ENCODE data around the gene KCNJ10.

KCNJ10 gene

DNA sequence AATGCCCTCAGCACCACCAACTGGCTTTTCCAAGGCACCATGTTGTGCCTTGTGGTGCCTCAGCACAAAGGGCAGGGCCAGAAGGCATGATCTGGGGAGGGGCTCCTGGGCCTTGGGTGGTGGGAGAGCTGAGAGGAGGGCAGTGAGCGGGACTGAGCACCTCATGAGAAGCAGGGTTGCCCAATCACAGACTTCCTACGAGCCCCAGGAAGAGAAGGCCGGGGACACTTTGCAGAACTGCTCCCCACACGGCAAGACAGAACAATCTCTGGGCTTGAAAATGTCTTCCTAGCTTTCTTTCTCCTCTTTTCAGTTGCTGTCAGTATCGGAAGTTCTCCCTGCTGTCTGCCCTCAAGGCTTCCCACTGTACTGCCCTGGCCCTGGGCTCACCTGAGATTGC, 6.8 kb downstream of the KCNJ10 start:
- DNase-seq (ENCODE audit: low spot score), result no peak
- TF ChIP-seq, protein P1, sequence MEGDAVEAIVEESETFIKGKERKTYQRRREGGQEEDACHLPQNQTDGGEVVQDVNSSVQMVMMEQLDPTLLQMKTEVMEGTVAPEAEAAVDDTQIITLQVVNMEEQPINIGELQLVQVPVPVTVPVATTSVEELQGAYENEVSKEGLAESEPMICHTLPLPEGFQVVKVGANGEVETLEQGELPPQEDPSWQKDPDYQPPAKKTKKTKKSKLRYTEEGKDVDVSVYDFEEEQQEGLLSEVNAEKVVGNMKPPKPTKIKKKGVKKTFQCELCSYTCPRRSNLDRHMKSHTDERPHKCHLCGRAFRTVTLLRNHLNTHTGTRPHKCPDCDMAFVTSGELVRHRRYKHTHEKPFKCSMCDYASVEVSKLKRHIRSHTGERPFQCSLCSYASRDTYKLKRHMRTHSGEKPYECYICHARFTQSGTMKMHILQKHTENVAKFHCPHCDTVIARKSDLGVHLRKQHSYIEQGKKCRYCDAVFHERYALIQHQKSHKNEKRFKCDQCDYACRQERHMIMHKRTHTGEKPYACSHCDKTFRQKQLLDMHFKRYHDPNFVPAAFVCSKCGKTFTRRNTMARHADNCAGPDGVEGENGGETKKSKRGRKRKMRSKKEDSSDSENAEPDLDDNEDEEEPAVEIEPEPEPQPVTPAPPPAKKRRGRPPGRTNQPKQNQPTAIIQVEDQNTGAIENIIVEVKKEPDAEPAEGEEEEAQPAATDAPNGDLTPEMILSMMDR (IDR thresholded peaks at IDR 0.05; ENCODE audit: extremely low read depth, missing control alignments), result no peak

DNA sequence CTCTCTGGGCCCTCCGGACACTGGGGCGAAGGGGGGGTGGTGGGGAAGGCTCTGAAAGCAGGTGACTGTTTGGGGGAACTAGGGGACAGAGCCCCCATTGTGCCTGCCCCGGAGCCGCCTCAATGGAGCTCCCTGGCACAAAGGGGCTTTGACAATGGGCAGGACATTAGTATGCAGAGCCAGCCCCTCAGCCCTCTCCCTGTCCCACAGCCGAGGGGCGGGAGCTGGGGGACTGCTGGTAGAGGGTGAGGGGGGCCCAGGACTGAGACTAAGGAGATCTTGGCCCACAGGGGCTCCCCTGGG, 7.8 kb downstream of the KCNJ10 start:
- no peak for DNase-seq (ENCODE audit: low spot score)
- TF ChIP-seq, protein P1 (IDR thresholded peaks at IDR 0.05; ENCODE audit: extremely low read depth, missing control alignments), result no peak

DNA sequence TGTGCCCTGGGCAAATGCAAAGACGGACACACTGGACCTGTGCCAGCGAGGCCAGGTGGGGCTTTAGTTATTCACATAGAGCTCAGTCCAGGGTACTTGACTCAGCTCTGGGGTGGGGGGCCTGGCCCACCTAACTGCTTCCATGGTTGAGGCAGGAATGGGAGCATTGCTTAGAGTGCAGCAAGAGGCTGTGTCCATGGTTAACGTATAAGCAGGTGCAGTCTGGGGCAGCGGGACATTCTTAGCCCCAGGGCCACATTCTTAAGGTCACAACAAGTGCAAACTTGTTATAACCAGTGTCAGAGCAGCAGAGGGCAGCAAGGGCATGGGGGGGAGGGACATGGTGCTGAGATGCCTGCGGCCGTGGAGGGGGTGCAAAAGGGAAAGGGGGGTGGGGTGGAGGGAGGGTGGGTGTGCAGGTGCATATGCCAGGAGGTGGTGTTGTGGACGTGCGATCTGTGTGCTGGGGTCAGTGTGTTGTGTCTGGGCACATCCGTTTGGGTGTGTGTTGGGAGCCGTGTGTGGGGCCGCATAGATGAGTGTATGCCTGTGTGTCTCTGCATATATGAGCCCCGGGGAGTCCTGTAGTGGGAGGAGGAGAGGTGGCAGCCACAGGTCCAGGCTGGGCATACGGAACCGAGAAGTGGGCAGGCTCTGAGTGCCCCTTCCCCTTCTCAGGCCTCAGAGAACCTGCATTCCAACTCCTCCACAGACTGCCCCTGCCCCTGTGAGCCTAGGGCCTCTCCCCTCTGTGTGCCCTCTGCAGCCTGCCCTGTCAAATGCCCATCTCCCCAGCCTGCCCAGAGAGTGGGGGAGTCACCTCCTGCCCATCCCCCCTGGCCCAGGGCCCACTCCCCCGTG, 8.4 kb downstream of the KCNJ10 start:
- TF ChIP-seq, protein P1 (IDR thresholded peaks at IDR 0.05; ENCODE audit: extremely low read depth, missing control alignments), result peak; percentile 1
- DNase-seq (ENCODE audit: low spot score), result no peak

DNA sequence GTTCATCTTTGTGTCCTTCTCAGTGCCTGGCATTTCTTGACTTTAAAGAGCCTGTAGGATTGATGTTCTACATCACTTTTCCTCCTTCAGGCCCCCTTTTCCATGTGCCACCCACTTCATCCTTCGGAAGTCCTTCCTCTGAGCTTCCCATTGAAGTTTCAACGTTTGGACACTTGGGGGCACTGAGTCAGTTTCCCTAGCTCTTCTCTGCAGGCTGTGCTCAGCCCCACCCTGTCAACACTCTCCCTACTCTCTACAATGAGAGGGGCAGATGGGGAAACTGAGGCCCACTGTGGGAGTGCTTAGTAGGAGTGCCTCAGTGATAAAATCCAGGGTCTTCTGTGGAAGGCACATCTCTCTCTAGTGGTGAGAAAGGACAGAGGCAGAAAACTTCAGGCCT, 11.9 kb downstream of the KCNJ10 start:
- DNase-seq (ENCODE audit: low spot score), result no peak
- TF ChIP-seq, protein P1 (IDR thresholded peaks at IDR 0.05; ENCODE audit: extremely low read depth, missing control alignments), result no peak

DNA sequence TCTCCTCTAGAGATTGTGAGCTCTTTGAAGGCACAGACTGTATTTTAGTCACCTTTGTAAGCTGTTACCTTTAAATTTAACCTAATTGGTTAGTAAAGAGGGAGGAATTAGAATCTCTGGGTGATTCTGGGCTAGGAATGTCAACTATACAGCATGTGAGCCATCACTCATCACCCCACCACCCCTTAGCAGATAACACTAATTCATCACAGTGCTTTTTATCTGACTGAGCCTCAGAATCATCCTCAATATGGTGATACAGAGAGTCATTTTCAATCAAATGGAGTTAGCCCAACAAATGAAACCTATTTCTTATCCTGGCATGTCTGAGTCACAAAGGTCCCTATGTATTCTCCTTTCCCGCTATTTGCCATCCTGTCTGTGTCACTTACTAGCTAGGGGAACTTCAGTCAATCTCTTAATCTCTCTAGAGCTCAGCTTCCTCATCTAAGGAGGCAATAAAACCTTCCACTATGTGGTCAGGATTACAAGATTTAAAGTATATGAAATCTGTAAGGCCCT, 13.3 kb downstream of the KCNJ10 start:
- no peak for DNase-seq (ENCODE audit: low spot score)
- TF ChIP-seq, protein P1 (IDR thresholded peaks at IDR 0.05; ENCODE audit: extremely low read depth, missing control alignments), result no peak

DNA sequence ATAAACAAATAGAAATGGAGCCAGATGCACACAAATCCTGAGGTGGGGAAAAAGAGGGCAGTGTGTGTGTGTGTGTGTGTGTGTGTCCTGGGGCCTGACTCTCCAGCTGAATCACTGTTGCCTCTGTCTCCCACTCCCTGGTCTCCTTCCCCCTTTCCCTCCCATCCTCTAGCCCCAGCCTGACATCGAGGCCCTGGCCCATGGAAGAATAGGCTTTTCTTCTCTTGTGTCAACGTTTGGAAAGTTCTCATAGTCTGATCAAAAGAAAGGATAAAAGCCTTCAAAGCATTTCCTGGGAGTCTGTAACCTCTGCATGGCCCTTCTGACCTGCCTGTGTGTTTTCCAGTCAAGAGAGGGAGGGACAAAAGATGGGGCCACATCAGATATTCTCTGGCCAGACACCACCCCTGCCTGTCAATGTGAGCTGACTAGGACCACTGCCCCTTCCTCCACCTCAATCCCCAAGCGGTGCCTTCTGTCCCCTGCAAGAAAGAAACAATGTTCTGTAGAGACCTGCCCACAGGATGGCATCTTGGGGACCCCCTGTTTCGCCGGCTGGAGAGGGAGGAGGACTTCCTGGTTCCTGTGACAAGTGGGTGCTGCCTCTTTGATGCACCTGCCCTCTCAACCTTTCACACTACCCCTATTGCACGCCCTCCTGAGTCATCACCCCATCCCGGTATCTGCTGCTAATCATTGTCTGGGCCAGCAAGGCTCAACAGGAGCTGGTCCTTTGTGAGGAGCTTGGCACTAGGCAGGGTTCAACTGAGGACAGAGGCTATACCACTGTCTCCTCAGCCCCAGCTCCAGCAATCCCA, 16.2 kb downstream of the KCNJ10 start:
- TF ChIP-seq, protein P1 (IDR thresholded peaks at IDR 0.05; ENCODE audit: extremely low read depth, missing control alignments), result no peak
- DNase-seq (ENCODE audit: low spot score), result no peak

DNA sequence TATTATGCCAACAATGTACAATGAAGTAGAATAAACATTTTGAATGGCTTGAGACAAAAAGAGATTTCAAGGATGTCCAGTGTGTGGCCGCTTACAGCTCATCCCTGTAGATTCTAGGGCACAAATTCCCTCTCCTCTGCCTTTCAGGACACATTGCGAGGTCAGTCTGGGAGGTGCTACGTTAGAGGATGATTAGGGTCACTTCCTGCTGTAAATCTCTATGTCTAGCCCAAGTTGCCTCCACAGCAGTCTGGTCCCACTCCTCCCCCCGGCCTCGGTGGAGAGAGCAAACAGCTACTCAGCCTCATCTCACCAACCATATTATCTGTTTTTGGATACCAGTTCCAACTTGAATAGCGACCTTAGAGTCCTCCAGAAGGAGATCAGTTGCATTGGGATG, 17.0 kb downstream of the KCNJ10 start:
- no peak for DNase-seq (ENCODE audit: low spot score)
- TF ChIP-seq, protein P1 (IDR thresholded peaks at IDR 0.05; ENCODE audit: extremely low read depth, missing control alignments), result no peak
